Motor neuron (in vitro differentiated cells): Measurements from ENCODE around the gene TERT. TPM values are rescaled to one million over a fixed set of nuclear protein-coding genes. Genes with fewer than 3 reads are reported as not detected.
"Not testable (repeated sequence)": the region's sequence is repeated elsewhere in the genome, so short reads cannot be mapped to it uniquely, and the experiment has no call there.

Experiments used
- ATAC-seq, 8 experiments: fragments of 200-7000 bp; cut with Tn5 transposase; replicated peaks in 6 of 8; 2 replicates each; pipeline ENCODE4 v1.8.0; 2021; ENCODE audit warnings: mild to moderate bottlenecking in 8 of 8, moderate library complexity in 8 of 8
- H3K27ac ChIP-seq, 2 donors: fragments of 250-450 bp; sonication (Bioruptor Pico); 2 replicates each; pipeline ENCODE4 v1.9.0; 2021; ENCODE audit warnings: antibody characterized with exemption in 2 of 2, mild to moderate bottlenecking in 2 of 2, moderate library complexity in 1 of 2
- H3K4me1 ChIP-seq, 2 donors: fragments of 250-450 bp; sonication (Bioruptor Pico); replicated peaks in 1 of 2; 2 replicates each; pipeline ENCODE4 v1.6.1; 2021; ENCODE audit warnings: antibody characterized with exemption in 2 of 2, mild to moderate bottlenecking in 2 of 2, moderate library complexity in 1 of 2
- H3K4me3 ChIP-seq, 5 donors: fragments of 250-450 bp; sonication (Bioruptor Pico); 2 replicates each; pipeline ENCODE4 v1.9.0; 2021; ENCODE audit warnings: antibody characterized with exemption in 5 of 5, mild to moderate bottlenecking in 5 of 5, moderate library complexity in 4 of 5
- WGBS, 10 experiments: fragments of 450-650 bp; shearing (Covaris generic); methylation state at CpG; one replicate each; pipeline ENCODE4 v1.0.0; 2022; 5-methylcytosine and 5-hydroxymethylcytosine counted together
- in situ Hi-C, 9 experiments: fragments of 400-800 bp; cut with MboI; loops; one replicate each; pipeline ENCODE4 v1.15.0; 2021; ENCODE audit warnings: low sequenced_read_pairs in 9 of 9, low pct_unique_long_range_greater_than_20kb in 2 of 9; ENCODE audit not compliant: unreplicated experiment in 9 of 9
- total RNA-seq, 8 experiments: library from RNA; unstranded; fragments of 300-600 nt; gene quantifications; 2 replicates each; pipeline versions ENCODE4 v1.2.3 to v1.2.4, GENCODE V29; 2022

TERT gene
- total RNA-seq, 8 experiments from 2014 or later = 0.05 to 6.3 (median 0.38) TPM; not detected in 1

GRCh38 chr5:1293416-1294205 lies 1.3 kb downstream of the TERT start:
- Histone ChIP-seq H3K4me1 (no peaks in the 10 kb centered on the region), H3K27ac (no peak overlapping the region), H3K4me3 (no peak overlapping the region)
- 59 to 100% (median 88%) methylated on average over 3 to 17 of the region's 60 CpGs; no CpG with 5 or more reads in 5 of the 10 experiments for WGBS, 10 experiments
- no peak for ATAC-seq
- in situ Hi-C loops = no loop called here

DNA sequence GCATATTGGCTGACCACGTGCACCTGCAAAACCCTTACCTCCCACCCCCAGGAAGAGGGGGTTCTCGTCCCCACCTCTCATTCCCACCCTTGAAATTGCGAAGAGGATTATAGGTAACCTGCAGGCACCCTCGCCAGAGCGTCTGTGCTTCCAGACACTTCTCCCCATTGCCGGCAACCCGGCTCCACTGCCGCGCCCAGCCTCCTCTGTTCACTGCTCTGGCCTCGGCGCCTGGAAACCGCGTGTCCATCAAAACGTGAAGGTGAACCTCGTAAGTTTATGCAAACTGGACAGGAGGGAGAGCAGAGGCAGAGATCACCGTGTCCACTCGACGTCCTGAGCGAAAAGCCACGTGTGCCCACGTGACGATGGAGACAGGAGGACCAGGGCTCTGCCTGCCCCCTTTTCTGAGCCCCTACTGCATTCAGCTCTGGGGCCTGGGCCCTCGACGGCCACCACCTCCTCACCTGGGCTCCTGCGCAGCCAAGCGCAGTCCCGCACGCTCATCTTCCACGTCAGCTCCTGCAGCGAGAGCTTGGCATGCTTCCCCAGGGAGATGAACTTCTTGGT lies 1.9 kb downstream of the TERT start:
- Histone ChIP-seq H3K4me3 (no peak overlapping the region), H3K4me1 (no peaks in the 10 kb centered on the region), H3K27ac (no peak overlapping the region)
- WGBS, 10 experiments = 37 to 93% (median 89%) methylated on average over 3 to 22 of the region's 30 CpGs; no CpG with 5 or more reads in 4 of the 10 experiments
- no peak for ATAC-seq
- in situ Hi-C loops = no loop called here

DNA sequence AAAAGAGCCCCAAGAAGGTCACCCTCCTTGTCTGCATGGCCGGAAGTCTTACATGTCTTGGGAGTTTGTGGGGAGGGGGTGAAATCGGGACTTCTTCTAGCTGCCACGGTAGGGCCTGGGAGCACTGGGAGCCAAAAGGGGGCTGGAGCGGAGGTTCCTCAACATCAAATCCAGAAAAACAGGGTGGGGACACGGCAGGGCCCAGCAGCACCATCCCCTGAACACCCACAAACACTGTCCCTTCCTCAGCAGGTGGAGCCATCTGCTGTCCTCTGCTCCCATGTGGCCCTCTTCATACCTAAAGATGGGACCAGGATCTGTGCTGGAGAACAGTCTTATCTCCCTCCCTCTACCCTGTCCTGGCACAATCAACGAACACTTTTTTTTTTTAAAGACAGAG lies 2.7 kb downstream of the TERT start:
- WGBS, 10 experiments = 30 to 86% (median 74%) methylated on average over 3 to 4 of the region's 6 CpGs; no CpG with 5 or more reads in 5 of the 10 experiments
- ATAC-seq = no peak
- in situ Hi-C loops = no loop called here
- Histone ChIP-seq H3K4me1 (no peaks in the 10 kb centered on the region), H3K27ac (no peak overlapping the region), H3K4me3 (no peak overlapping the region)

DNA sequence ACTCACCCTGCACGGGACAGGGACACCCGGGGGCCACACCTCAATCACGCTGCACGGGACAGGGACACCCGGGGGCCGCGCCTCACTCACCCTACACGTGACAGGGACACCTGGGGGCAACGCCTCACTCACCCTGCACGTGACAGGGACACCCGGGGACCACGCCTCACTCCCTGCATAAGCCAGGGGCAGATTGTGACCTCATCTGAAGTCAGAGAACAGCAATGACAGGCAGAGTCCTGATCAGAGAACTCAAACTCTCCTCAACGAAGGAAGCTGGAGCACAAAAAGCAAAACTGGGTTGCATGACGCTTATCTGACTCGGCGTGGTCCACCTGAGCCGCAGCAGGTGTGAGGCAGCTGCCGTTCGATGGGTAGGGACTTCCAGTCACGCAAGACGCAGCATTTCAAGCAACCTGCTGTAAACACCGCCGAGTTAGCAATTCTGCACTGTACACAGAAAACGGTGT lies 3.2 kb downstream of the TERT start:
- no peak overlapping the region for H3K27ac ChIP-seq
- 48 to 90% (median 84%) methylated on average over 2 to 15 of the region's 24 CpGs; no CpG with 5 or more reads in 1 of the 10 experiments for WGBS, 10 experiments
- ATAC-seq = no peak
- in situ Hi-C loops = no loop called here
- no peaks in the 10 kb centered on the region for H3K4me1 ChIP-seq
- H3K4me3 ChIP-seq = no peak overlapping the region

- in situ Hi-C loops, H3K4me1 ChIP-seq, H3K4me3 ChIP-seq, ATAC-seq, H3K27ac ChIP-seq: not testable (repeated sequence)
- WGBS, 10 experiments = no CpG with 5 or more reads among the region's 24 CpGs
These were observed 3.9 kb downstream of the TERT start for GRCh38 chr5:1290956-1291355.

- no CpG with 5 or more reads among the region's 32 CpGs for WGBS, 10 experiments
- H3K4me1 ChIP-seq, in situ Hi-C loops, H3K27ac ChIP-seq, ATAC-seq, H3K4me3 ChIP-seq: not testable (repeated sequence)
These were observed 5.3 kb downstream of the TERT start for GRCh38 chr5:1289559-1289958.

- Histone ChIP-seq H3K4me3 (no peak overlapping the region), H3K4me1 (no peaks in the 10 kb centered on the region), H3K27ac (no peak overlapping the region)
- ATAC-seq = no peak
- 45 to 100% (median 91%) methylated on average over 1 to 10 of the region's 37 CpGs for WGBS, 10 experiments
- in situ Hi-C loops = no loop called here
These were observed 6.2 kb downstream of the TERT start for GRCh38 chr5:1288439-1289335.

DNA sequence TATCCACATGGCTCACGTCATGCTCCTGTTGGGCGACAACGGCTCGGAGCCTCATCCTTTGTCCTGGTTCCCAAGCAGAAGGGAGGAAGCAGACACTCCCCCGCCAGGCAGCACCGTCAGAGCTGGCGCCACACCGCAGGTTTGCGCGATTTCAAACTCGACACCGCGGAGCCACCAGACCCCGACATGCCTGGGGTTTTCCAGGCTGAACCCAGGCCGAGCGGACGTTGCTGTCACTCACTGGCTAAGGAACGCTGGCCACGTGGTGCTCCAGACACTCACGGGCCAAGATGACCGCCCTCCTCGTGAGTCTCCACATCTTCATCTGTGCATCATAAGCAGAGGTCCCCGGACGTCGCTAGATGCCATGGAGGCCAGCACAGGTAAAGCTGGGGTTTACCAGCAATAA lies 9.0 kb downstream of the TERT start:
- H3K4me3 ChIP-seq = no peak overlapping the region
- ATAC-seq = no peak
- 50 to 100% (median 90%) methylated on average over 1 to 14 of the region's 25 CpGs; no CpG with 5 or more reads in 6 of the 10 experiments for WGBS, 10 experiments

DNA sequence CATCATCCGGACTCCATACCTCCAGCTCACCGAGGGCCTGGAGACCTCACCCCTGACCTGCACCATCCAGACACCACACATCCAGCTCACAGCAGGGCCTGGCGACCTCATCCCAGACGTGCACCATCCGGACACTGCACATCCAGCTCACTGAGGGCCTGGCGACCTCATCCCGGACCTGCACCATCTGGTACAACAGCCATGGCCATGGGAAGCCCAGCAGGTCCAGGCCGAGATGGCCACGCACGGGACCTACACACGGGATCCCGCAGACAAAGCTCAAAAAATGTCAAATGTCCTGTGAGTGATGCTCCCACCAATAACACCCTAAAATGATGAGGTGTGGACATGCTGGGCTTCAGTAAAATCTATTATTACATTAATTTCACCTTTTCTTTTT lies 9.7 kb downstream of the TERT start:
- Histone ChIP-seq H3K27ac (no peak overlapping the region), H3K4me1 (no peaks in the 10 kb centered on the region), H3K4me3 (no peak overlapping the region)
- in situ Hi-C loops = no loop called here
- ATAC-seq = no peak
- WGBS, 10 experiments = 31 to 90% (median 33%) methylated on average over 2 to 4 of the region's 12 CpGs; no CpG with 5 or more reads in 7 of the 10 experiments

More for the DNA sequence above, 9.0 kb downstream of the TERT start:
- Histone ChIP-seq H3K4me1 (no peaks in the 10 kb centered on the region), H3K27ac (no peak overlapping the region)
- in situ Hi-C loops = no loop called here

- 85% methylated on average over 4 of the region's 27 CpGs; no CpG with 5 or more reads in 9 of the 10 experiments for WGBS, 10 experiments
- H3K4me3 ChIP-seq, H3K4me1 ChIP-seq, H3K27ac ChIP-seq, in situ Hi-C loops, ATAC-seq: not testable (repeated sequence)
These were observed 10.4 kb downstream of the TERT start for GRCh38 chr5:1284336-1284970.

DNA sequence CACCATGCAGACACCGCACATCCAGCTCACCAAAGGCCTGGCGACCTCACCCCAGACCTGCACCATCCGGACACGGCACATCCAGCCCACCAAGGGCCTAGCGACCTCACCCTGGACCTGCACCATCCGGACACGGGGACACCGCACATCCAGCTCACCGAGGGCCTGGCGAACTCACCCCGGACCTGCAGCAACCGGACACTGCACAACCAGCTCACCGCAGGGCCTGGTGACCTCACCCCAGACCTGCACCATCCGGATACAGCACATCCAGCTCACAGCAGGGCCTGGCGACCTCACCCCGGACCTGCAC lies 11.2 kb downstream of the TERT start:
- ATAC-seq, in situ Hi-C loops: not testable (repeated sequence)
- 82% methylated on average over 3 of the region's 16 CpGs; no CpG with 5 or more reads in 9 of the 10 experiments for WGBS, 10 experiments

GRCh38 chr5:1282993-1283728 lies 11.7 kb downstream of the TERT start:
- H3K4me1 ChIP-seq, ATAC-seq, H3K4me3 ChIP-seq, in situ Hi-C loops, H3K27ac ChIP-seq: not testable (repeated sequence)
- 78 to 90% (median 80%) methylated on average over 4 to 8 of the region's 40 CpGs; no CpG with 5 or more reads in 7 of the 10 experiments for WGBS, 10 experiments

More for the DNA sequence above, 11.2 kb downstream of the TERT start:
- not testable (repeated sequence) for H3K4me3 ChIP-seq, H3K27ac ChIP-seq, H3K4me1 ChIP-seq
